GM12878 (cell line): ENCODE measurements around the gene NBPF1. TPM values are rescaled to one million over a fixed set of nuclear protein-coding genes. Genes with fewer than 3 reads are reported as not detected.
"Not testable (repeated sequence)": the region's sequence is repeated elsewhere in the genome, so short reads cannot be mapped to it uniquely, and the experiment has no call there.

ENCODE experiments used
- ATAC-seq: fragments of 200-7000 bp; cut with Tn5 transposase; 3 replicates; pipeline ENCODE4 v1.9.1; 2020; ENCODE audit warnings: mild to moderate bottlenecking, moderate library complexity
- BruUV-seq: library from RNA; stranded (reverse); fragments of 400-500 nt; replicated peaks from 2 replicates; lab custom pipeline; 2021; lab: Mats Ljungman, UMichigan
- CTCF ChIA-PET: fragments of 300-600 bp; sonication (Branson Sonifier 250); formaldehyde crosslinking; extraction: SDS; loops from one replicate; lab custom pipeline; 2021; ENCODE audit warnings: inconsistent platforms; lab: Yijun Ruan, JAX
- POLR2A ChIA-PET: fragments of 350-600 bp; formaldehyde crosslinking; extraction: SDS; loops from one replicate; lab custom pipeline; 2021; ENCODE audit warnings: inconsistent platforms; lab: Charles Lee
- RAD21 ChIA-PET: fragments of 300-600 bp; sonication (Branson Sonifier 250); formaldehyde crosslinking; loops from one replicate; lab custom pipeline; 2023; ENCODE audit warnings: antibody characterized with exemption; ENCODE audit not compliant: unreplicated experiment; lab: Charles Lee
- SMC1A ChIA-PET: fragments of 300-600 bp; sonication (Branson Sonifier 250); formaldehyde crosslinking; loops from one replicate; lab custom pipeline; 2023; ENCODE audit not compliant: unreplicated experiment, uncharacterized antibody; lab: Charles Lee
- DNase-seq: peaks from one replicate; pipeline ENCODE4 v3.0.0-alpha.2; 2011; ENCODE audit warnings: low read depth, low spot score
- FAIRE-seq: peaks from 3 replicates; lab custom pipeline; 2011; peaks lifted over from hg19 to GRCh38; lab: Jason Lieb, UNC
- H2AFZ ChIP-seq: 2 replicates; pipeline ENCODE4 v1.6.0; 2011; ENCODE audit warnings: low read depth, low read length, control low read depth; ENCODE audit not compliant: control insufficient read depth
- H3K27ac ChIP-seq: 2 replicates; pipeline ENCODE4 v1.5.1; 2011; ENCODE audit warnings: control low read depth; ENCODE audit not compliant: control insufficient read depth, insufficient read depth
- H3K27me3 ChIP-seq, 2 experiments: replicated peaks in 1 of 2; 2 replicates each; pipeline versions ENCODE4 v1.6.0 to v1.6.1; 2011; ENCODE audit warnings: low read length in 1 of 2; ENCODE audit not compliant: control insufficient read depth in 2 of 2, insufficient read depth in 2 of 2
- H3K36me3 ChIP-seq, 2 experiments: 2 replicates each; pipeline ENCODE4 v1.5.1; 2011; ENCODE audit warnings: low read length in 1 of 2; ENCODE audit not compliant: control insufficient read depth in 2 of 2, insufficient read depth in 2 of 2
- H3K4me1 ChIP-seq: 2 replicates; pipeline ENCODE4 v1.6.1; 2011; ENCODE audit warnings: mild to moderate bottlenecking, low read length, moderate library complexity, mixed read lengths; ENCODE audit not compliant: control insufficient read depth, insufficient read depth
- H3K4me2 ChIP-seq: 2 replicates; pipeline ENCODE4 v1.6.0; 2011; ENCODE audit warnings: control low read depth; ENCODE audit not compliant: control insufficient read depth, insufficient read depth
- H3K4me3 ChIP-seq: fragments of 200-600 bp; sonication (generic); 2 replicates; pipeline ENCODE4 v1.5.1; 2016
- H3K79me2 ChIP-seq: 2 replicates; pipeline ENCODE4 v1.6.0; 2011; ENCODE audit warnings: low read length; ENCODE audit not compliant: control insufficient read depth, insufficient read depth
- H3K9ac ChIP-seq: 2 replicates; pipeline ENCODE4 v1.8.0; 2011; ENCODE audit warnings: low read length, control low read depth, mixed read lengths; ENCODE audit not compliant: control insufficient read depth, insufficient read depth
- H3K9me3 ChIP-seq: replicated peaks from 3 replicates; pipeline ENCODE4 v1.5.1; 2011; ENCODE audit warnings: mild to moderate bottlenecking, low read length; ENCODE audit not compliant: control insufficient read depth, insufficient read depth
- H4K20me1 ChIP-seq: 2 replicates; pipeline ENCODE4 v1.6.0; 2011; ENCODE audit not compliant: control insufficient read depth, insufficient read depth
- BACH1 ChIP-seq: fragments of 450-650 bp; IDR thresholded peaks from 2 replicates; pipeline ENCODE4 v1.6.1; 2017; ENCODE audit warnings: mild to moderate bottlenecking, borderline replicate concordance
- HDGF ChIP-seq: fragments of 450-650 bp; IDR thresholded peaks from 2 replicates; pipeline ENCODE4 v1.6.1; 2016; ENCODE audit warnings: antibody characterized with exemption
- KLF5 ChIP-seq: fragments of 450-650 bp; IDR thresholded peaks from 2 replicates; pipeline ENCODE4 v1.6.1; 2014; ENCODE audit warnings: mild to moderate bottlenecking; ENCODE audit not compliant: partially characterized antibody
- LARP7 ChIP-seq: fragments of 450-650 bp; IDR thresholded peaks from 2 replicates; pipeline ENCODE4 v1.6.1; 2017; ENCODE audit warnings: mild to moderate bottlenecking
- MYB ChIP-seq: fragments of 150-350 bp; IDR thresholded peaks from 2 replicates; pipeline ENCODE4 v1.6.1; 2014; ENCODE audit warnings: mild to moderate bottlenecking, low read depth, low read length, borderline replicate concordance
- RB1 ChIP-seq: fragments of 450-650 bp; formaldehyde crosslinking; IDR thresholded peaks from 2 replicates; pipeline ENCODE4 v1.6.1; 2017; ENCODE audit warnings: mild to moderate bottlenecking, borderline replicate concordance
- RELA ChIP-seq: fragments of 450-650 bp; IDR thresholded peaks from 2 replicates; pipeline ENCODE4 v1.8.0; 2014; ENCODE audit warnings: borderline replicate concordance; ENCODE audit not compliant: partially characterized antibody
- WGBS: methylation state at CpG from one replicate; pipeline ENCODE4 v1.1.6; 2016; ENCODE audit warnings: low lambda C conversion rate; ENCODE audit not compliant: insufficient replicate concordance, insufficient coverage; ENCODE audit errors: missing lambda C conversion rate; 5-methylcytosine and 5-hydroxymethylcytosine counted together
- in situ Hi-C: fragments of 300-500 bp; cut with MboI; formaldehyde crosslinking; loops from 9 replicates; pipeline ENCODE4 v1.14.3; 2018; ENCODE audit warnings: mixed read lengths
- intact Hi-C: fragments of 100-400 bp; cut with micrococcal nuclease; formaldehyde crosslinking; loops from one replicate; pipeline ENCODE4 v1.14.2; 2022; ENCODE audit not compliant: unreplicated experiment
- polyA plus RNA-seq, 11 experiments: library from polyadenylated mRNA; depleted of rRNA in 4 of 11; unstranded in 6 of 11; stranded (reverse) in 5 of 11; fragments of >200 nt; fragmentation: Nextera tagmentation in 4 of 11; fragmentation: Illumina TruSeq in 1 of 11; extraction: Ambion mirVana in 4 of 11; extraction: Trizol in 1 of 11; gene quantifications; 1 replicate in 1 of 11; 2 replicates in 10 of 11; pipeline versions ENCODE4 v1.2.1 to v1.2.3, GENCODE V29; 2011 to 2016; ENCODE audit warnings: inconsistent platforms in 2 of 11, missing spikeins in 2 of 11, low read depth in 1 of 11
- total RNA-seq, 4 experiments: library from RNA; depleted of rRNA in 3 of 4; stranded (reverse); fragments of >200 nt in 3 of 4; fragmentation: Illumina TruSeq in 1 of 4; extraction: Trizol in 1 of 4; gene quantifications; 2 replicates each; pipeline versions ENCODE4 v1.2.1 to v1.2.3, GENCODE V29; 2013 to 2021
- TF ChIP-seq, protein P1 (sequence below): fragments of 450-650 bp; IDR thresholded peaks from 2 replicates; pipeline ENCODE4 v1.6.1; 2016; ENCODE audit warnings: mild to moderate bottlenecking

Gene NBPF1
- total and polyA plus RNA-seq, 10 of the 15 experiments (the other 5 are each of a cell fraction or from before 2014, with no cell fraction given): 0.20 to 3.4 (median 0.71) TPM

DNA sequence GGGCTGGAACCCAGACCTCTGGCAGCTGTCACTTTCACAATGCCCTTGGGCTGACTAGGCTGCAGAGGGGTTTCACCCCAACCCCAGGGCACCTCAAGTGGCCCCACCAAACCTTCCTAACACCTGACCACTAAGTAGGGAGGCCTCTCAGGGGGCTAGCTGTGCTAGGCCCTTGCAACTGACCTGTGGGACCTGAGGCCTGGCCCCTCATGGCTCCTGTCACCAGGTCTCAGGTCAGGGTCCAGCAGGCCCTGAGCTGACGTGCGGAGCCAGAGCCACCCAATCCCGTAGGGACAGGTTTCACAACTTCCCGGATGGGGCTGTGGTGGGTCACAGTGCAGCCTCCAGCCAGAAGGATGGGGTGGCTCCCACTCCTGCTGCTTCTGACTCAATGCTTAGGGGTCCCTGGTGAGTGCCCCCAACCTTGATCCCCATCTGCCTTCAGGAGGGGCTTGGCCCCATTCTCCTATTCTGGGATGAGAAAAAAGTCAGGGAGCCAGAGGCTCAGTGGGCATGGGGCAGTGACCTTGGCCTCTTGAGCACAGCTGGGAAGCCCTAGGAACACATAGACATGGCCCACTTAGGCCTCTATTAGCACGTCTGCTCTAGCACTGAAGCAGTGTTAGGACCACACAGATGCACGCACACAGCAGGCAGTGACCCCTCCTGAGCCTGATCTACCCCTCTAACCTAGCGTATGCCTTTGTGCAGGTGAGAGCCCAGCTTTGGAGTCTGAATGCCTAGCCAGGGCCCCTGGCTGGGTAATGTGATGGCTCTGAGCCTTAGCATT, 32.1 kb upstream of the NBPF1 start:
- H4K20me1 ChIP-seq, H3K9me3 ChIP-seq, H3K27me3 ChIP-seq, DNase-seq, H3K36me3 ChIP-seq, intact Hi-C loops, RAD21 ChIA-PET, FAIRE-seq, BruUV-seq, SMC1A ChIA-PET, in situ Hi-C loops: not testable (repeated sequence)
- Histone ChIP-seq H3K4me1 (peaks cover 18% of the 10 kb centered on the region), H3K79me2 (peaks cover 13% of the 10 kb centered on the region), H3K9ac (peak overlapping the region; percentile 87), H3K27ac (peak overlapping the region; percentile 9; the same call in 1 of the 2 replicates), H2AFZ (peak overlapping the region; percentile 100), H3K4me3 (peak overlapping the region; percentile 76), H3K4me2 (peak overlapping the region; percentile 100)
- peak; percentile 31 for TF ChIP-seq RELA
- peak; percentile 33; the same call in 1 of the 2 replicates for TF ChIP-seq LARP7
- peak; percentile 72 for TF ChIP-seq KLF5
- TF ChIP-seq HDGF: peak; percentile 13; the same call in 1 of the 2 replicates
- 0 out of 2 replicates have a peak, but pooled peaks have one; percentile 2 for TF ChIP-seq MYB
- TF ChIP-seq, protein P1, sequence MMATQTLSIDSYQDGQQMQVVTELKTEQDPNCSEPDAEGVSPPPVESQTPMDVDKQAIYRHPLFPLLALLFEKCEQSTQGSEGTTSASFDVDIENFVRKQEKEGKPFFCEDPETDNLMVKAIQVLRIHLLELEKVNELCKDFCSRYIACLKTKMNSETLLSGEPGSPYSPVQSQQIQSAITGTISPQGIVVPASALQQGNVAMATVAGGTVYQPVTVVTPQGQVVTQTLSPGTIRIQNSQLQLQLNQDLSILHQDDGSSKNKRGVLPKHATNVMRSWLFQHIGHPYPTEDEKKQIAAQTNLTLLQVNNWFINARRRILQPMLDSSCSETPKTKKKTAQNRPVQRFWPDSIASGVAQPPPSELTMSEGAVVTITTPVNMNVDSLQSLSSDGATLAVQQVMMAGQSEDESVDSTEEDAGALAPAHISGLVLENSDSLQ: peak; percentile 12; the same call in 1 of the 2 replicates
- TF ChIP-seq RB1: peak; percentile 42; the same call in 1 of the 2 replicates
- TF ChIP-seq BACH1: 0 out of 2 replicates have a peak, but pooled peaks have one; percentile 56
- ATAC-seq: peak; percentile 2
- ChIA-PET POLR2A (interaction anchor here (0.6 kb wide), 1 partner anchor 166 kb away, joined by 3 read pairs; no protein-coding TSS in a partner anchor), CTCF (interaction anchor here (1.3 kb wide), 2 partner anchors 10 to 25 kb away, joined by 3 to 4 read pairs; no protein-coding TSS in a partner anchor)
- WGBS: 90% methylated on average over 7 of the region's 7 CpGs
